Subcutaneous adipose tissue (tissue), 4 donors: ENCODE data around the gene SLC25A40. TPM values are rescaled to one million over a fixed set of nuclear protein-coding genes. Genes with fewer than 3 reads are reported as not detected.

Experiments
- CTCF ChIP-seq: fragments of 450-650 bp; IDR thresholded peaks from one replicate; pipeline ENCODE4 v1.5.1; 2016; ENCODE audit warnings: low read depth, mild to moderate bottlenecking, control low read depth, antibody characterized with exemption, moderate library complexity
- total RNA-seq, 4 donors: library from RNA; depleted of rRNA; stranded (reverse); fragments of >200 nt; gene quantifications; one replicate each; pipeline ENCODE4 v1.1.0, GENCODE V29; 2016

SLC25A40 gene
- total RNA-seq, 4 donors from 2014 or later, result 7.2 to 32.1 (median 18.0) TPM

GRCh38 chr7:87886875-87887274 lies 10.7 kb upstream of the SLC25A40 start:
- no peak for TF ChIP-seq CTCF

- TF ChIP-seq CTCF, result no peak
Observed at GRCh38 chr7:87885018-87885417, 8.9 kb upstream of the SLC25A40 start.

DNA sequence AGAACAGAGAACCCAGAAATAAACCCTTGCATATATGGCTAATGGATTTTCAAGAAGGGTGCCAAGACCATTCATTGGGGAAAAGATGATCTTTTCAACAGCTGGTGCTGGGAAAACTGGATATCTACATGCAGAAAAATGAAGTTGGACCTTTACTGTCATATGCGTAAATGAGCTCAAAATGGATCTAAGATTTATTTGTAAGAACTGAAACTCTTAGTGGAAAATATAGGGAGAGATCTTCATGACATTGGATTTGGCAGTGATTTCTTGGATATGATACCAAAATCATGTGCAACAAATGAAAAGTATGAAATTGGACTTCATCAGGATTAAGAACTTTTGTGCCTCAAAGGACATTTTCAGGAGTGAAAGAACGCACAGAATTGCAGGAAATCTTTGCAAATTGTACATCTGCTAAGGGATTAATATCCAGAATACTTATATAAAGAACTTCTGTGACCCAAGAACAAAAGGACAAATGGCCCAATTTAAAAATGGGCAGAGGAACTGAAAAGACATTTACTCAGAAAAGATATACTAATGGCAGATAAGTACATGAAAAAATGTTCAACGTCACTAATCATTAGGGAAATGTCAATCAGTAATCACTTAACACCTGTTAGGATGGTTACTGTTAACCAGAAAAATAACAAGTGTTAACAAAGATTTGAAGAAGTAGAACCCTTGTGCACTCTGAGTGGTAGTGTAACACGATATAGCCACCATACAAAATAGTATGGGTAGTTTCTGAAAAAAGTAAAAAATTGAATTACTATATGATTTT lies 6.2 kb upstream of the SLC25A40 start:
- TF ChIP-seq CTCF, result no peak

DNA sequence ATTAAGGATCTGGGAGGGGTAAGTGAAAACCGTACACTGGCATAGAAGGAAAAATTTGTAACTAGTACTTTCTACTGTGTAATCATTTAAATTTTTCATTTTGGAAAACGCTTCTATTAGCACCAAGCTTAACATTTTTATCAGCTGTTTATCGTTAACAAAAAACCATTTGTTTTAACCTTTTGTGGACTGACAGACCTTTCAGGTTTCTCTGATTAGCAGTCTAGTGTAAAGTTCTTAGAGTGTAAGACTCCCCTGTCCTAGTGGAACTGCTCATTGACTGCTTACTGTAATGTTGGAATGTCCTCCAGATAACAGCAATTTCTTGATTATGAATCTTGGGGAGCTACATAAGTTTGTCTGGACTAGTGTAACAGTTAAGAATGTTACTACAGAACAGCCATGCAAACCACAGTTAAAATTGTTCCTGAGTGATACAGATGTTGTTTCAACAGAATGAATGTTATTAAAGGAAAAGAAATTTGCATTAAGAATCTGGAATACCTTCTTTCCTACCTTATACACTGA lies 2.1 kb upstream of the SLC25A40 start:
- no peak for TF ChIP-seq CTCF

DNA sequence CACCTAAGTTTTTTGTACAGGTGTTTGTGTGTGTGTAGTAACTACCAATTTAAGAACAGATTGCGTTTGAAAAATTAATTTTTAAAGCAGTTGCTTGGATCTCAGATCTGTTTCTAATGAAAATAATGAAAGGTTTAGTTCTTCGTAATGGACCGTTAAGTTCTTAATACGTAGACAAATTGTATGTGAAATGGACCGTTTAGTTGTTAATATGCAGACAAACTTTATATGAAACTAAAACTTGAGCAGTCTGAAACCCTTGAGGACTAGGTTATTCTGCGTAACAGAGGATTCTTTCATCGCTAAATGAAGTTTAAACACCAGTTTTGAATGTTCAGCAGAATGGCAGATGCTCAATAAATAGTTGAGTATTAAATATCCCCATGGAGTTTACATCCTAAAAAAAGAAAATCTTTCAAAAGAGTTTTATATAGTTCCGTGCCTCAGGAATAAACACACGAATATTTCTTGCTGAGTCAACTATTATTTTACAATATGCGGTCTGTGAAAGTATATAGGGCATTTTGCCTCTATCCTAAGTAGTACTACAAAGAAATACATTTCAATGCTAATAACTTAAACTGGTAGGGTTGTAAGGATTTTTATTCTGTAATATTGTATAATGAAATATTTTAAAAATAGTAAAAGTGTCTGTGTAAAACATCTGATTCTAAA lies 1.3 kb upstream of the SLC25A40 start:
- TF ChIP-seq CTCF, result no peak

DNA sequence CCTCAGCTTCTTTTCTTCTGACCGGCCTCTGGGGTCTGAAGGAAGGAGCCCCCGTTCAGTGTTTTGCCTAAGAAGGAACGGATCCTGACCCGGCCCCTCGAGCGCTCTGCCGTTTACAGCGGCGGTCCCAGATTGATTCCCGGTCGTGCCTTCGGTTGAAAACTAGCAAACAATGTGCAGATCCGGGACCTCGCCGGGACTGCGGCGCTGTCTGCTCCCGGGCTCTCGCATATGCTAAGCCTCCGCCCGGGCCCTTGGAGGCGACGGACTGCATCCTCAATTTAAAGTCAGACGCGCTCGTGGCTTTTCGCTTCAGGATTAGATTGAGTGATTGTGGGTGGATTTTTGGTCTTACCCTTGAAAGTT lies 692 bp upstream of the SLC25A40 start:
- TF ChIP-seq CTCF, result no peak
